Suprapubic skin (tissue), 3 donors: ENCODE measurements around the gene TLE6.

Experiments used
- POLR2A ChIP-seq, 2 donors: fragments of 450-650 bp; IDR thresholded peaks; one replicate each; pipeline ENCODE4 v1.6.1; 2017; ENCODE audit warnings: antibody characterized with exemption in 2 of 2, mild to moderate bottlenecking in 2 of 2, moderate library complexity in 2 of 2
- TF ChIP-seq, protein P1 (sequence below), 2 donors: fragments of 200-600 bp in 1 of 2; fragments of 450-650 bp in 1 of 2; sonication (generic) in 1 of 2; IDR thresholded peaks; one replicate each; pipeline ENCODE4 v1.5.1; 2016 to 2019; ENCODE audit warnings: antibody characterized with exemption in 2 of 2, mild to moderate bottlenecking in 1 of 2, moderate library complexity in 1 of 2

DNA sequence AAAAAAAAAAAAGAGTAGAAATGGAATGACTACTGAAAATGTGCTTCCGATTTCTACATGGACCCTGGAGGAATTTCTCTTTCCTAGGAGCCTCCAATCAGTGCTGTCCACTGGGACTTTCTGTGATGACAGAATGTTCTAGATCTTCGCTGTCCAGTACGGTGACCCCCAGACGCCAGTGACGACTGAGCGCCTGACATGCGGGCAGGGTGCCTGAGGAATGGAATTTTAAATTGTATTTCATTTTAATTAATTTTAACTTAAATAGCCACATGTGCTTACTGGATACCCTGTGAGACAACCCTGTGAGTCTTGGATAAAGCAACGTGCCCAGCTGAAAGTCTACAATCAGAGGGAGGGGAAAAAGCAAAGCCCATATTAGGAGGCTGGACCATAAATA lies 4.1 kb upstream of the TLE6 start:
- TF ChIP-seq, protein P1, sequence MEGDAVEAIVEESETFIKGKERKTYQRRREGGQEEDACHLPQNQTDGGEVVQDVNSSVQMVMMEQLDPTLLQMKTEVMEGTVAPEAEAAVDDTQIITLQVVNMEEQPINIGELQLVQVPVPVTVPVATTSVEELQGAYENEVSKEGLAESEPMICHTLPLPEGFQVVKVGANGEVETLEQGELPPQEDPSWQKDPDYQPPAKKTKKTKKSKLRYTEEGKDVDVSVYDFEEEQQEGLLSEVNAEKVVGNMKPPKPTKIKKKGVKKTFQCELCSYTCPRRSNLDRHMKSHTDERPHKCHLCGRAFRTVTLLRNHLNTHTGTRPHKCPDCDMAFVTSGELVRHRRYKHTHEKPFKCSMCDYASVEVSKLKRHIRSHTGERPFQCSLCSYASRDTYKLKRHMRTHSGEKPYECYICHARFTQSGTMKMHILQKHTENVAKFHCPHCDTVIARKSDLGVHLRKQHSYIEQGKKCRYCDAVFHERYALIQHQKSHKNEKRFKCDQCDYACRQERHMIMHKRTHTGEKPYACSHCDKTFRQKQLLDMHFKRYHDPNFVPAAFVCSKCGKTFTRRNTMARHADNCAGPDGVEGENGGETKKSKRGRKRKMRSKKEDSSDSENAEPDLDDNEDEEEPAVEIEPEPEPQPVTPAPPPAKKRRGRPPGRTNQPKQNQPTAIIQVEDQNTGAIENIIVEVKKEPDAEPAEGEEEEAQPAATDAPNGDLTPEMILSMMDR (IDR thresholded peaks at IDR 0.05): no peak
- TF ChIP-seq POLR2A (IDR thresholded peaks at IDR 0.05): no peak
